AG04449 (cell line): ENCODE data around the gene DCAF10.

ENCODE experiments used
- CTCF ChIA-PET: fragments of 350-600 bp; formaldehyde crosslinking; extraction: SDS; loops from one replicate; lab custom pipeline; 2021; ENCODE audit warnings: antibody characterized with exemption; lab: Yijun Ruan, JAX
- POLR2A ChIA-PET: fragments of 400-600, 350-600 bp; formaldehyde crosslinking; extraction: SDS; loops from one replicate; lab custom pipeline; 2020; ENCODE audit warnings: antibody characterized with exemption, inconsistent platforms; lab: Yijun Ruan, JAX
- DNase-seq: peaks from one replicate; pipeline ENCODE4 v3.0.0-alpha.2; 2010; ENCODE audit warnings: low read depth, low spot score
- H3K4me3 ChIP-seq: 2 replicates; pipeline ENCODE4 v1.5.1; 2011; ENCODE audit warnings: low read depth, mild to moderate bottlenecking, control low read depth, low read length
- CTCF ChIP-seq: IDR thresholded peaks from one replicate; pipeline ENCODE4 v1.5.1; 2011; ENCODE audit warnings: mild to moderate bottlenecking, moderate library complexity, low read length, control low read depth, inconsistent platforms; ENCODE audit not compliant: insufficient read depth; ENCODE audit errors: missing control alignments

DCAF10 gene

GRCh38 chr9:37840560-37841194 lies 40.1 kb downstream of the DCAF10 start:
- no peak for TF ChIP-seq CTCF
- POLR2A ChIA-PET = interaction anchor here (0.6 to 0.9 kb wide), 2 partner anchors 15 to 39 kb away, joined by 4 to 5 read pairs; no protein-coding TSS in a partner anchor
- CTCF ChIA-PET = interaction anchor here (0.7 to 1.7 kb wide), 3 partner anchors 10 to 322 kb away, joined by 3 to 6 read pairs (median 5); no protein-coding TSS in a partner anchor
- DNase-seq = peak; percentile 26
- H3K4me3 ChIP-seq = no peak overlapping the region

GRCh38 chr9:37852222-37852621 lies 51.6 kb downstream of the DCAF10 start:
- POLR2A ChIA-PET = no interaction called here
- CTCF ChIA-PET = interaction anchor here (0.5 to 1.6 kb wide), 5 partner anchors 106 to 549 kb away, joined by 3 read pairs; no protein-coding TSS in a partner anchor

GRCh38 chr9:37856551-37856950 lies 56.0 kb downstream of the DCAF10 start:
- POLR2A ChIA-PET = no interaction called here
- CTCF ChIA-PET = no interaction called here
- DNase-seq = no peak
- TF ChIP-seq CTCF = no peak
- no peak overlapping the region for H3K4me3 ChIP-seq

More at GRCh38 chr9:37852222-37852621, 51.6 kb downstream of the DCAF10 start:
- DNase-seq = no peak
- TF ChIP-seq CTCF = no peak
- H3K4me3 ChIP-seq = no peak overlapping the region

GRCh38 chr9:37859043-37859442 lies 58.4 kb downstream of the DCAF10 start:
- CTCF ChIA-PET = interaction anchor here (1.1 to 3.0 kb wide), 6 partner anchors 12 to 573 kb away, joined by 3 to 15 read pairs (median 4); no protein-coding TSS in a partner anchor
- DNase-seq = no peak
- TF ChIP-seq CTCF = peak; percentile 6
- H3K4me3 ChIP-seq = no peak overlapping the region
- POLR2A ChIA-PET = no interaction called here

GRCh38 chr9:37862530-37862929 lies 61.9 kb downstream of the DCAF10 start:
- DNase-seq = no peak
- H3K4me3 ChIP-seq = no peak overlapping the region
- CTCF ChIA-PET = interaction anchor here (0.8 kb wide), 1 partner anchor 10 kb away, joined by 3 read pairs; no protein-coding TSS in a partner anchor
- TF ChIP-seq CTCF = no peak
- POLR2A ChIA-PET = no interaction called here

- CTCF ChIA-PET = interaction anchor here (3.9 kb wide), 1 partner anchor 11 kb away, joined by 15 read pairs; no protein-coding TSS in a partner anchor
- no peak for TF ChIP-seq CTCF
- POLR2A ChIA-PET = no interaction called here
- DNase-seq = no peak
- no peak overlapping the region for H3K4me3 ChIP-seq
Observed at GRCh38 chr9:37870081-37870798, 69.6 kb downstream of the DCAF10 start.
